AG04449 (cell line): ENCODE measurements around the gene EMSY.

ENCODE experiments used
- CTCF ChIA-PET: fragments of 350-600 bp; formaldehyde crosslinking; extraction: SDS; loops from one replicate; lab custom pipeline; 2021; ENCODE audit warnings: antibody characterized with exemption; lab: Yijun Ruan, JAX
- POLR2A ChIA-PET: fragments of 400-600, 350-600 bp; formaldehyde crosslinking; extraction: SDS; loops from one replicate; lab custom pipeline; 2020; ENCODE audit warnings: antibody characterized with exemption, inconsistent platforms; lab: Yijun Ruan, JAX
- DNase-seq: peaks from one replicate; pipeline ENCODE4 v3.0.0-alpha.2; 2010; ENCODE audit warnings: low read depth, low spot score
- H3K4me3 ChIP-seq: 2 replicates; pipeline ENCODE4 v1.5.1; 2011; ENCODE audit warnings: low read depth, mild to moderate bottlenecking, control low read depth, low read length
- CTCF ChIP-seq: IDR thresholded peaks from one replicate; pipeline ENCODE4 v1.5.1; 2011; ENCODE audit warnings: mild to moderate bottlenecking, moderate library complexity, low read length, control low read depth, inconsistent platforms; ENCODE audit not compliant: insufficient read depth; ENCODE audit errors: missing control alignments

The EMSY gene

GRCh38 chr11:76523786-76524436 lies 79.1 kb downstream of the EMSY start:
- TF ChIP-seq CTCF, result no peak
- CTCF ChIA-PET, result interaction anchor here (1.0 to 4.8 kb wide), 4 partner anchors 11 to 316 kb away, joined by 3 to 25 read pairs (median 4); no protein-coding TSS in a partner anchor
- no peak overlapping the region for H3K4me3 ChIP-seq
- POLR2A ChIA-PET, result no interaction called here
- DNase-seq, result no peak

GRCh38 chr11:76524461-76524860 lies 79.6 kb downstream of the EMSY start:
- no peak for TF ChIP-seq CTCF
- no peak for DNase-seq
- ChIA-PET POLR2A (no interaction called here), CTCF (interaction anchor here (1.0 to 4.8 kb wide), 6 partner anchors 10 to 316 kb away, joined by 3 to 25 read pairs (median 4); no protein-coding TSS in a partner anchor)
- H3K4me3 ChIP-seq, result no peak overlapping the region

GRCh38 chr11:76524919-76525318 lies 80.1 kb downstream of the EMSY start:
- no peak for DNase-seq
- POLR2A ChIA-PET, result no interaction called here
- CTCF ChIA-PET, result interaction anchor here (0.6 to 4.8 kb wide), 8 partner anchors 10 to 317 kb away, joined by 3 to 25 read pairs (median 4); no protein-coding TSS in a partner anchor
- no peak overlapping the region for H3K4me3 ChIP-seq
- no peak for TF ChIP-seq CTCF

- POLR2A ChIA-PET, result no interaction called here
- CTCF ChIA-PET, result interaction anchor here (1.1 kb wide), 1 partner anchor 143 kb away, joined by 3 read pairs; no protein-coding TSS in a partner anchor
- no peak for TF ChIP-seq CTCF
- no peak for DNase-seq
- H3K4me3 ChIP-seq, result no peak overlapping the region
Measured at GRCh38 chr11:76526878-76527277, 82.1 kb downstream of the EMSY start.

GRCh38 chr11:76542436-76542835 lies 97.6 kb downstream of the EMSY start:
- TF ChIP-seq CTCF, result no peak
- no peak overlapping the region for H3K4me3 ChIP-seq
- POLR2A ChIA-PET, result no interaction called here
- CTCF ChIA-PET, result no interaction called here
- no peak for DNase-seq

GRCh38 chr11:76543006-76543703 lies 98.3 kb downstream of the EMSY start:
- CTCF ChIA-PET, result no interaction called here

More at GRCh38 chr11:76543006-76543703, 98.3 kb downstream of the EMSY start:
- no peak overlapping the region for H3K4me3 ChIP-seq
- no peak for DNase-seq
- no peak for TF ChIP-seq CTCF
- POLR2A ChIA-PET, result no interaction called here
